ENCODE measurements around the gene TSHZ2.

The TSHZ2 gene

DNA sequence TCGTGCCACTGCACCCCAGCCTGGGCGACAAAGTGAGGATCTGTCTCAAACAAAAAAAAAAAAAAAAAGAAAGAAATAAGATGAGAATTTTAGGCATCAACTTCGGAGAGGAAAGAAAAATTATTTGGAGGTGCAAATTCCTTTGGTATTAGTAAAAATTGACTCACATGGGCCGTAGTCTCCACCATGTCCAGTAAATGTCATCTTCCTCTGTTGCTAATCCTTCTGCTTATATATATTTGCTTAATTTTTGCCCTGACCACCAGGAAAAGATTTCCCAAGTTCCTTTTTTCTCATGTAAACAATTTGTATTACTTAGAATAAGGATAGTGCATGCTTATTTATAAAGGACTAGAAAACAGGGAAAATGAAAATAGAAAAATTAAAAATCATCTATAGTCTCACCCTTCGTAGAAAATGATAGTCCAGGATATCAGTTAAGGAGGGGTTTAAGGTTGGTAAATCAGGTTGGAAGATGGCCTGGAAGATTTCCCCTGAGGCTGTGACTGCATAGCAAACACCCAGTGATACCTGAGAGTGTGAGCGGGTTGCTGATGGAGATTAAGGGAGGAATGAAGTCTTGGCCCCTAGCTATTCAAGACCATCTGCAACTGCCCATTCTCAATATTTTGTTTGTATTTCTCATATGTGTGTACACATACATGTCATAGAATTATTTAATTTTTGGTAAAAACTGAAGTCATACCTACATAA, 380.7 kb downstream of the TSHZ2 start:
- TF ChIP-seq, protein P1, sequence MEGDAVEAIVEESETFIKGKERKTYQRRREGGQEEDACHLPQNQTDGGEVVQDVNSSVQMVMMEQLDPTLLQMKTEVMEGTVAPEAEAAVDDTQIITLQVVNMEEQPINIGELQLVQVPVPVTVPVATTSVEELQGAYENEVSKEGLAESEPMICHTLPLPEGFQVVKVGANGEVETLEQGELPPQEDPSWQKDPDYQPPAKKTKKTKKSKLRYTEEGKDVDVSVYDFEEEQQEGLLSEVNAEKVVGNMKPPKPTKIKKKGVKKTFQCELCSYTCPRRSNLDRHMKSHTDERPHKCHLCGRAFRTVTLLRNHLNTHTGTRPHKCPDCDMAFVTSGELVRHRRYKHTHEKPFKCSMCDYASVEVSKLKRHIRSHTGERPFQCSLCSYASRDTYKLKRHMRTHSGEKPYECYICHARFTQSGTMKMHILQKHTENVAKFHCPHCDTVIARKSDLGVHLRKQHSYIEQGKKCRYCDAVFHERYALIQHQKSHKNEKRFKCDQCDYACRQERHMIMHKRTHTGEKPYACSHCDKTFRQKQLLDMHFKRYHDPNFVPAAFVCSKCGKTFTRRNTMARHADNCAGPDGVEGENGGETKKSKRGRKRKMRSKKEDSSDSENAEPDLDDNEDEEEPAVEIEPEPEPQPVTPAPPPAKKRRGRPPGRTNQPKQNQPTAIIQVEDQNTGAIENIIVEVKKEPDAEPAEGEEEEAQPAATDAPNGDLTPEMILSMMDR (IDR thresholded peaks at IDR 0.05; ENCODE audit: control extremely low read depth, extremely low read depth, low read depth, missing control alignments), result no peak
- ChIA-PET POLR2A (no interaction called here), CTCF (no interaction called here)
- DNase-seq (ENCODE audit: extremely low spot score), result no peak

DNA sequence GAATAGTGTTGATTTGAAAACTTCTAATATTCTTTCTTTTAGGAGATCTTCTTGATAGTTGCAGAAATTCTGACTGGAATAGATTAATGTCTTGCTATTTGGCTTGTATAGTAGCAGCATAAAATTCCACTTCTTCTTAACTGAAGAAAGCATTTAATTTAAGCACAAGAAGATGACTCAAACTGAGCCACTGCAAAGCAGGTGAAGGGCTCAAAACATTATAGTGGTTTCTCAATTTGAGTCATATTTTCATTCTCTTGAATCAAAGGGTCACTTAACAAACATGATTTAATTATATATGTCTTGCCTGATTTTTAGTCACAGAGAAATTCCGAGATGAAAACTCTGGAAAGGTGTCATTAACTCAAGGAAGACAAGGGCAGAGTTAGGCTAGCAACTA, 382.2 kb downstream of the TSHZ2 start:
- TF ChIP-seq, protein P1 (IDR thresholded peaks at IDR 0.05; ENCODE audit: control extremely low read depth, extremely low read depth, low read depth, missing control alignments), result no peak
- CTCF ChIA-PET, result no interaction called here
- POLR2A ChIA-PET, result no interaction called here
- no peak for DNase-seq (ENCODE audit: extremely low spot score)

DNA sequence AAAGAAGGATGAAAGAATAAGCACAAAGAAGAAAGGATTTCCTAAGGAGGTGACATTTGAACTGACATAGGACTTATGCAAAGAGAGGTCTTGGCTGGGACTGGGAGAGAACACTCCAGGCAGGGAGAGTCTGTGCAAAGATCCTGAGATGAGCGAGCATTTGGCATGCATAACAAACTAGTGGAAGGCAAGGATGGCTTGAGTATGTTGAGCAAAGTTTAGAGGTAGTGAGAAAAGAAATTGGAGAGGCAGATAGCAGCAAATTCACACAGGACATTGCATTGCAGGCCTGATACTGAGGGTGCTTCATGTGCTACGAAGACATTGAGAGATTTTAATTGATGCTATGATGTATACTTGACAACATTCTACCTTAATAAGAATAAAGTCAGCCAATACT, 383.6 kb downstream of the TSHZ2 start:
- TF ChIP-seq, protein P1 (IDR thresholded peaks at IDR 0.05; ENCODE audit: control extremely low read depth, extremely low read depth, low read depth, missing control alignments), result no peak
- DNase-seq (ENCODE audit: extremely low spot score), result no peak
- ChIA-PET POLR2A (no interaction called here), CTCF (no interaction called here)

DNA sequence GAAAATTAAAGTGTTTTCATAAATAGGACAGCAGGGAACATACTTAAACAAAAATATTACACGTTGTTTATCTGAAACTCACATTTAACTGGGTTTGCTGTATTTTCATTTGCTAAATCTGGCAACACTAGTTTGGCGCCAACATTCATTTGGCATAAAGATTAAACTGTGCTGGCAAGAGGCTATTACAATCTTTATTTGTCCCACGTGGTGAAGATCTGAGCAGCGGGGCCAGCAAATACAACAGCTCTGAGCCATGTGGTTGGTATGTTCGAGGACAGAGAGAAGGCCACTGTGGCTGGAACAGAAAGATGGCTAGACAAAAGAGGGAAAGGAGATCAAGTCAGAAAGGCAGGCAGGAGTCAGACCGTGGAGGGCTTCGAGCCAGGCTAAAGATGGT, 387.3 kb downstream of the TSHZ2 start:
- TF ChIP-seq, protein P1 (IDR thresholded peaks at IDR 0.05; ENCODE audit: control extremely low read depth, extremely low read depth, low read depth, missing control alignments), result no peak
- POLR2A ChIA-PET, result no interaction called here
- DNase-seq (ENCODE audit: extremely low spot score), result no peak
- CTCF ChIA-PET, result interaction anchor here (1.7 kb wide), 1 partner anchor 8 kb away, joined by 3 read pairs; no protein-coding TSS in a partner anchor

DNA sequence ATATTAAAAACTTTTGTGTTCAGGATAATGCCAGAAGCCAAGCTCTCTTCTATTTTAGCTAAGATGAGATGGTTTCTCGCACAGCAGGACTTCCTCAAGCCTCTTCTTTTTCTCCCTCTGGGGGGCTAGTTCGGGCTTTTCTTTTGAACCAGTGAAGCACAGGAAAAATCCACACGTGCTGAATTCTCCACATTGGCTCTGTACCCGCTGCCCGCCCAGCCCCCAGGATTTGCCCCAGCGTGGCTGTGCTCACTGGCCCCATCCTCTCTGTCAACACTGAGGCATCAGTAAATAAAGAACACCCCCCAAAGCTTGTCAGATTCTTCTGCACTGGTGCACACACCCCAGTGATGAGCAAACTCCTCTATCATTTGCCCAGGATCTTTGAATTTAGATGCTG, 388.7 kb downstream of the TSHZ2 start:
- DNase-seq (ENCODE audit: extremely low spot score), result no peak
- ChIA-PET CTCF (interaction anchor here (0.6 to 1.7 kb wide), 3 partner anchors 10 to 65 kb away, joined by 3 read pairs; no protein-coding TSS in a partner anchor), POLR2A (no interaction called here)

DNA sequence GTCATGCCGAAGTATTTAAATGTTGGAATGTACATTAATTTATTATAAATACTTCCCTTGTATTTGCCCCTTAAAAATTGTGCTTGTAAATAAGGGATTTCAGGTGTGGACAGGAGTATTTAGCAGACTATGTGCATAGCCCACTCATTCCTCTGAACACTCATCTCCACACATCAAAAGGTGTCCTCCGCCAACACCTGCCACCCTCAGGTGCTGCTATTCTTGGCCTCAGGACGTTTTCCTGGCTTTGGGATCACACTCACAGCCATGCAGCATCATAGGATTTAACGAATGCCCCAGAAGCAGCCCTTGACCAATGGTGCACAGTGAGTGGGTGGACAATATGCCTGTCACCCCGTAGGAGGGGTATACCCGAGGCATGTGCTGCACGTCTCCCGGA, 390.6 kb downstream of the TSHZ2 start:
- TF ChIP-seq, protein P1 (IDR thresholded peaks at IDR 0.05; ENCODE audit: control extremely low read depth, extremely low read depth, low read depth, missing control alignments), result no peak
- no peak for DNase-seq (ENCODE audit: extremely low spot score)
- CTCF ChIA-PET, result no interaction called here
- POLR2A ChIA-PET, result no interaction called here

More for the DNA sequence above, 388.7 kb downstream of the TSHZ2 start:
- TF ChIP-seq, protein P1 (IDR thresholded peaks at IDR 0.05; ENCODE audit: control extremely low read depth, extremely low read depth, low read depth, missing control alignments), result no peak
